ENCODE measurements around the gene RSPH4A. TPM values are rescaled to one million over a fixed set of nuclear protein-coding genes. Genes with fewer than 3 reads are reported as not detected.
"Not testable (repeated sequence)": the region's sequence is repeated elsewhere in the genome, so short reads cannot be mapped to it uniquely, and the experiment has no call there.

The RSPH4A gene
- total and polyA plus RNA-seq, 12 donors: 0.11 to 0.55 (median 0.22) TPM; not detected in 2

DNA sequence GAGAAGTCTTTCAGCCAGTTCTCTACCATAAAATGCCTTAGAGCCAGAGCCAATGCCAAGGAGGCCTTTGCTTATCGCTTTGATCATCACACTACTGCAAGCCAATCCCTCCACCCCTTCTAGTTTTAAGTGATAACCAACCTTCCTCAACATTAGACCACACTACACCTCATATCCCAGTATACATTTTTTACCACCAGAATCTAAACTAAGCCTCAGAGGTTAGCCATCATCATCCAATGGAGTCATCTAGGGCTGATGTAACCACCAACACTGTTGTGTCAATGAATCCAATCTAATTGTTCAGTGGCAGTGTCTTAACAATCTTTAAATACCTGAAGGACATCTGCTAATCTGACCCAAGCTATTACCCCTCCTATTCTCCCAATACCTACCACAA lies 45.9 kb downstream of the RSPH4A start:
- Histone ChIP-seq H3K4me3 (no peak overlapping the region), H3K4me1 (peaks cover 0 to 29% (median 21%) of the 10 kb centered on the region in 9 donors), H3K27me3 (no peaks in the 10 kb centered on the region), H3K9me3 (no peaks in the 10 kb centered on the region), H3K27ac (no peak overlapping the region), H3K36me3 (peaks cover 0 to 29% (median 0%) of the 10 kb centered on the region in 9 donors)
- DNase-seq (no peak), ATAC-seq (no peak)
- WGBS, 2 donors: 91 to 97% methylated on average over 1 of the region's 1 CpG
- intact Hi-C loops (cut with DNase I): loop anchor here in 1 of 10 donors (10.0 kb wide), 1 partner anchor 87 kb away; the partner anchor contains the start of gene RWDD1
- TF ChIP-seq CTCF (IDR thresholded peaks at IDR 0.05): no peak

DNA sequence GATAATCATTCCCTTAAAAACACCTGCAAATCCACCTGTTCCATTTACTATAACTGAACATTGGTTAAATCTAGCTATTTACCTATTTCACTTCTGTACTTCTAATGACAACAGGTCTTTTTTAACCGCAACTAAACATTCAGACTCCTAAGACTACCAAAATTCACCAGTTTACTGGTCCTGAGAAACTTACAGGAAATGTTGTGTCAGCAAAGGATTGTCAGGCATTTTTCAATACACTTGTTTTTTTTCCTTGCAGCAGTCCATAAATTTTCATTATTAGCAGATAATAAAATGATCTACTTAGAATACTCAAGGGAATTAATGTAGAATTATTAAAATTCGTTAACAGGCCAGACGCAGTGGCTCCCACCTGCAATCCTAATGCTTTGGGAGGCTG lies 47.0 kb downstream of the RSPH4A start:
- Histone ChIP-seq H3K27me3 (no peaks in the 10 kb centered on the region), H3K4me3 (no peak overlapping the region), H3K36me3 (peaks cover 0 to 18% (median 0%) of the 10 kb centered on the region in 9 donors), H3K4me1 (peaks cover 3 to 38% (median 29%) of the 10 kb centered on the region in 9 donors), H3K9me3 (no peaks in the 10 kb centered on the region), H3K27ac (no peak overlapping the region)
- ATAC-seq (no peak), DNase-seq (no peak)
- 96% methylated on average over 3 of the region's 3 CpGs for WGBS, 2 donors
- intact Hi-C loops (cut with DNase I): loop anchor here in 1 of 10 donors (10.0 kb wide), 1 partner anchor 89 kb away; the partner anchor contains the start of gene RWDD1
- TF ChIP-seq CTCF (IDR thresholded peaks at IDR 0.05): no peak

- ATAC-seq, H3K27ac ChIP-seq, H3K9me3 ChIP-seq, H3K4me3 ChIP-seq, H3K36me3 ChIP-seq, H3K27me3 ChIP-seq, DNase-seq: not testable (repeated sequence)
- intact Hi-C loops (cut with DNase I): loop anchor here in 1 of 10 donors (10.0 kb wide), 1 partner anchor 89 kb away; the partner anchor contains the start of gene RWDD1
- peaks cover 3 to 38% (median 29%) of the 10 kb centered on the region in 9 donors for H3K4me1 ChIP-seq
- WGBS, 2 donors: 100% methylated on average over 2 of the region's 2 CpGs
These were observed 47.9 kb downstream of the RSPH4A start for GRCh38 chr6:116664169-116664568.

GRCh38 chr6:116665464-116665863 lies 49.2 kb downstream of the RSPH4A start:
- no peaks in the 10 kb centered on the region for H3K36me3 ChIP-seq

More at GRCh38 chr6:116665464-116665863, 49.2 kb downstream of the RSPH4A start:
- 84 to 89% methylated on average over 7 of the region's 7 CpGs for WGBS, 2 donors
- intact Hi-C loops (cut with DNase I): loop anchor here in 1 of 10 donors (10.0 kb wide), 1 partner anchor 91 kb away; the partner anchor contains the start of gene RWDD1
- no peaks in the 10 kb centered on the region for H3K9me3 ChIP-seq
- no peaks in the 10 kb centered on the region for H3K27me3 ChIP-seq
- no peak overlapping the region for H3K27ac ChIP-seq
- DNase-seq: no peak
- TF ChIP-seq CTCF (IDR thresholded peaks at IDR 0.05): no peak
- no peak overlapping the region for H3K4me3 ChIP-seq
- H3K4me1 ChIP-seq: peaks cover 3 to 38% (median 29%) of the 10 kb centered on the region in 9 donors
- ATAC-seq: no peak

All from heart right ventricle (tissue), 16 donors.